Natural killer cell (primary cell): ENCODE data around the gene HIVEP3. TPM values are rescaled to one million over a fixed set of nuclear protein-coding genes. Genes with fewer than 3 reads are reported as not detected.

ENCODE experiments used
- ATAC-seq, 3 donors: fragments of 150-1000 bp in 2 of 3; fragments of 200-7000 bp in 1 of 3; cut with Tn5 transposase; 1 replicate in 1 of 3; 2 replicates in 2 of 3; pipeline ENCODE4 v1.10.0; 2021; ENCODE audit warnings: mild to moderate bottlenecking in 2 of 3, moderate library complexity in 2 of 3
- DNase-seq, 2 donors: peaks; one replicate each; pipeline versions ENCODE4 v3.0.0 to v3.0.0-alpha.2; 2013 to 2021; ENCODE audit warnings: mixed read lengths in 1 of 2
- H3K27ac ChIP-seq: one replicate; pipeline ENCODE4 v1.5.1; 2013; ENCODE audit warnings: mild to moderate bottlenecking, low read length
- H3K27me3 ChIP-seq: one replicate; pipeline ENCODE4 v1.6.1; 2013; ENCODE audit warnings: low read length; ENCODE audit not compliant: control insufficient read depth, insufficient read depth
- H3K36me3 ChIP-seq: one replicate; pipeline ENCODE4 v1.6.1; 2013; ENCODE audit warnings: low read length; ENCODE audit not compliant: control insufficient read depth, insufficient read depth
- H3K4me1 ChIP-seq: one replicate; pipeline ENCODE4 v1.6.1; 2013; ENCODE audit warnings: low read length; ENCODE audit not compliant: control insufficient read depth, insufficient read depth
- H3K4me3 ChIP-seq: one replicate; pipeline ENCODE4 v1.5.1; 2013; ENCODE audit warnings: low read length
- H3K9me3 ChIP-seq: one replicate; pipeline ENCODE4 v1.6.1; 2013; ENCODE audit warnings: low read length; ENCODE audit not compliant: control insufficient read depth, insufficient read depth
- H3K27ac Mint-ChIP-seq, 2 donors: one replicate each; pipeline ENCODE4 v1.8.0; 2022; ENCODE audit warnings: mild to moderate bottlenecking in 2 of 2, mixed read lengths in 2 of 2, moderate library complexity in 1 of 2
- H3K27me3 Mint-ChIP-seq, 2 donors: one replicate each; pipeline ENCODE4 v1.8.0; 2022; ENCODE audit warnings: low read depth in 2 of 2, mixed read lengths in 2 of 2
- H3K36me3 Mint-ChIP-seq: one replicate; pipeline ENCODE4 v1.8.0; 2022; ENCODE audit warnings: mixed read lengths
- H3K4me1 Mint-ChIP-seq, 2 donors: one replicate each; pipeline ENCODE4 v1.8.0; 2022; ENCODE audit warnings: mixed read lengths in 2 of 2
- H3K4me3 Mint-ChIP-seq: one replicate; pipeline ENCODE4 v1.8.0; 2022; ENCODE audit warnings: mild to moderate bottlenecking, moderate library complexity, mixed read lengths
- H3K9me3 Mint-ChIP-seq, 2 donors: one replicate each; pipeline ENCODE4 v1.8.0; 2022; ENCODE audit warnings: mixed read lengths in 2 of 2
- WGBS: methylation state at CpG from one replicate; pipeline ENCODE4 v1.1.7; 2013; ENCODE audit warnings: missing lambda C conversion rate; ENCODE audit not compliant: insufficient coverage; 5-methylcytosine and 5-hydroxymethylcytosine counted together
- intact Hi-C: fragments of 100-400 bp; cut with micrococcal nuclease; formaldehyde crosslinking; loops from one replicate; pipeline ENCODE4 v1.14.2; 2022
- total RNA-seq, 4 donors: library from RNA; stranded (reverse); fragments of 120-200 nt in 1 of 4; gene quantifications; one replicate each; pipeline versions ENCODE4 v1.2.3 to v1.2.4, GENCODE V29; 2013 to 2022
- TF ChIP-seq, protein P1 (sequence below): fragments of 200-600 bp; IDR thresholded peaks from one replicate; pipeline ENCODE4 v1.8.0; 2022; ENCODE audit warnings: antibody characterized with exemption

HIVEP3 gene
- total RNA-seq, 3 donors from 2014 or later (not counting 1 experiment from before 2014, with no cell fraction given) = 26.2 to 35.2 (median 29.8) TPM

GRCh38 chr1:41724926-41725325, 193.8 kb downstream of the HIVEP3 start:
- no peak overlapping the region for H3K27ac Mint-ChIP-seq

GRCh38 chr1:41724248-41724647, 194.5 kb downstream of the HIVEP3 start:
- no peak overlapping the region for H3K4me3 ChIP-seq
- TF ChIP-seq, protein P1, sequence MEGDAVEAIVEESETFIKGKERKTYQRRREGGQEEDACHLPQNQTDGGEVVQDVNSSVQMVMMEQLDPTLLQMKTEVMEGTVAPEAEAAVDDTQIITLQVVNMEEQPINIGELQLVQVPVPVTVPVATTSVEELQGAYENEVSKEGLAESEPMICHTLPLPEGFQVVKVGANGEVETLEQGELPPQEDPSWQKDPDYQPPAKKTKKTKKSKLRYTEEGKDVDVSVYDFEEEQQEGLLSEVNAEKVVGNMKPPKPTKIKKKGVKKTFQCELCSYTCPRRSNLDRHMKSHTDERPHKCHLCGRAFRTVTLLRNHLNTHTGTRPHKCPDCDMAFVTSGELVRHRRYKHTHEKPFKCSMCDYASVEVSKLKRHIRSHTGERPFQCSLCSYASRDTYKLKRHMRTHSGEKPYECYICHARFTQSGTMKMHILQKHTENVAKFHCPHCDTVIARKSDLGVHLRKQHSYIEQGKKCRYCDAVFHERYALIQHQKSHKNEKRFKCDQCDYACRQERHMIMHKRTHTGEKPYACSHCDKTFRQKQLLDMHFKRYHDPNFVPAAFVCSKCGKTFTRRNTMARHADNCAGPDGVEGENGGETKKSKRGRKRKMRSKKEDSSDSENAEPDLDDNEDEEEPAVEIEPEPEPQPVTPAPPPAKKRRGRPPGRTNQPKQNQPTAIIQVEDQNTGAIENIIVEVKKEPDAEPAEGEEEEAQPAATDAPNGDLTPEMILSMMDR = no peak
- H3K36me3 ChIP-seq = no peaks in the 10 kb centered on the region
- Mint-ChIP-seq H3K27ac (no peak overlapping the region), H3K36me3 (no peaks in the 10 kb centered on the region), H3K4me1 (peaks cover 50 to 59% of the 10 kb centered on the region in 2 donors), H3K27me3 (no peaks in the 10 kb centered on the region), H3K9me3 (no peaks in the 10 kb centered on the region), H3K4me3 (no peak overlapping the region)
- intact Hi-C loops = no loop called here
- H3K9me3 ChIP-seq = no peaks in the 10 kb centered on the region
- no peak for DNase-seq
- no peaks in the 10 kb centered on the region for H3K27me3 ChIP-seq
- no peak overlapping the region for H3K27ac ChIP-seq
- peaks cover 49% of the 10 kb centered on the region for H3K4me1 ChIP-seq
- 78% methylated on average over 2 of the region's 2 CpGs for WGBS
- no peak for ATAC-seq

More at GRCh38 chr1:41724926-41725325, 193.8 kb downstream of the HIVEP3 start:
- H3K4me1 Mint-ChIP-seq = peaks cover 54 to 66% of the 10 kb centered on the region in 2 donors
- H3K36me3 Mint-ChIP-seq = no peaks in the 10 kb centered on the region
- H3K36me3 ChIP-seq = no peaks in the 10 kb centered on the region
- H3K4me3 Mint-ChIP-seq = no peak overlapping the region
- no peak overlapping the region for H3K27ac ChIP-seq
- intact Hi-C loops = loop anchor here (5.0 kb wide), 2 partner anchors 43 to 63 kb away; no protein-coding TSS in a partner anchor
- ATAC-seq (no peak), DNase-seq (no peak)
- no peaks in the 10 kb centered on the region for H3K27me3 Mint-ChIP-seq
- no peaks in the 10 kb centered on the region for H3K9me3 ChIP-seq
- H3K9me3 Mint-ChIP-seq = no peaks in the 10 kb centered on the region
- TF ChIP-seq, protein P1 = no peak
- no peak overlapping the region for H3K4me3 ChIP-seq
- 100% methylated on average over 3 of the region's 3 CpGs for WGBS
- H3K4me1 ChIP-seq = peaks cover 56% of the 10 kb centered on the region
- no peaks in the 10 kb centered on the region for H3K27me3 ChIP-seq

- Mint-ChIP-seq H3K4me3 (no peak overlapping the region), H3K27me3 (no peaks in the 10 kb centered on the region), H3K36me3 (no peaks in the 10 kb centered on the region), H3K9me3 (no peaks in the 10 kb centered on the region), H3K27ac (no peak overlapping the region), H3K4me1 (peaks cover 50 to 54% of the 10 kb centered on the region in 2 donors)
- no peaks in the 10 kb centered on the region for H3K9me3 ChIP-seq
- no peak overlapping the region for H3K4me3 ChIP-seq
- ATAC-seq (no peak), DNase-seq (no peak)
- H3K27ac ChIP-seq = no peak overlapping the region
- TF ChIP-seq, protein P1 = no peak
- intact Hi-C loops = no loop called here
- no peaks in the 10 kb centered on the region for H3K36me3 ChIP-seq
- WGBS = 86% methylated on average over 1 of the region's 4 CpGs
- H3K4me1 ChIP-seq = peaks cover 45% of the 10 kb centered on the region
- no peaks in the 10 kb centered on the region for H3K27me3 ChIP-seq
Measured at GRCh38 chr1:41723786-41724185, 194.9 kb downstream of the HIVEP3 start.

GRCh38 chr1:41722184-41722583, 196.5 kb downstream of the HIVEP3 start:
- no peaks in the 10 kb centered on the region for H3K9me3 Mint-ChIP-seq
- ATAC-seq (no peak), DNase-seq (no peak)
- no peaks in the 10 kb centered on the region for H3K27me3 Mint-ChIP-seq
- TF ChIP-seq, protein P1 = no peak
- H3K27me3 ChIP-seq = no peaks in the 10 kb centered on the region
- H3K4me1 ChIP-seq = peaks cover 29% of the 10 kb centered on the region
- H3K4me1 Mint-ChIP-seq = peaks cover 41 to 42% of the 10 kb centered on the region in 2 donors
- no peak overlapping the region for H3K4me3 Mint-ChIP-seq
- no peaks in the 10 kb centered on the region for H3K36me3 Mint-ChIP-seq
- WGBS = 100% methylated on average over 1 of the region's 1 CpG
- no peak overlapping the region for H3K27ac ChIP-seq
- no peaks in the 10 kb centered on the region for H3K9me3 ChIP-seq
- no peak overlapping the region for H3K4me3 ChIP-seq
- H3K36me3 ChIP-seq = no peaks in the 10 kb centered on the region
- H3K27ac Mint-ChIP-seq = no peak overlapping the region
- intact Hi-C loops = no loop called here
